Measurements from ENCODE around the gene ZNF609. TPM values are rescaled to one million over a fixed set of nuclear protein-coding genes. Genes with fewer than 3 reads are reported as not detected.

ZNF609 gene
- total and polyA plus RNA-seq, 2 of the 13 experiments (the other 11 are each of a cell fraction or from before 2014, with no cell fraction given): 8.9 to 9.9 TPM

- TF ChIP-seq HNRNPK (IDR thresholded peaks at IDR 0.05; ENCODE audit: low read depth, low read length, poor library complexity, severe bottlenecking) (no peak), MAFF (IDR thresholded peaks at IDR 0.05; ENCODE audit: low read depth, low read length) (0 out of 2 replicates have a peak, but pooled peaks have one; percentile 2), KDM5A (IDR thresholded peaks at IDR 0.05; ENCODE audit: borderline replicate concordance, low read length) (no peak), HMGXB4 (CRISPR knock-in tag; IDR thresholded peaks at IDR 0.05; ENCODE audit: borderline replicate concordance in 1 of 2, low read depth in 1 of 2) (peak in 1 of 2 experiments; percentile 56; a peak in 1 of 4 replicates), FOXO1 (CRISPR knock-in tag; IDR thresholded peaks at IDR 0.05) (no peak; the same call in 1 of the 2 replicates), HOXA5 (CRISPR knock-in tag; IDR thresholded peaks at IDR 0.05) (no peak), JDP2 (CRISPR knock-in tag; IDR thresholded peaks at IDR 0.05; ENCODE audit: borderline replicate concordance) (no peak), ETS1 (CRISPR knock-in tag; IDR thresholded peaks at IDR 0.05) (no peak), ZNF34 (CRISPR knock-in tag; IDR thresholded peaks at IDR 0.05; ENCODE audit: borderline replicate concordance) (no peak), SALL2 (CRISPR knock-in tag; IDR thresholded peaks at IDR 0.05) (no peak), ZNF136 (CRISPR knock-in tag; IDR thresholded peaks at IDR 0.05; ENCODE audit: low read depth) (no peak), ZNF318 (CRISPR knock-in tag; IDR thresholded peaks at IDR 0.05) (no peak), ZSCAN20 (CRISPR knock-in tag; IDR thresholded peaks at IDR 0.05; ENCODE audit: borderline replicate concordance) (no peak), IKZF4 (CRISPR knock-in tag; IDR thresholded peaks at IDR 0.05; ENCODE audit: borderline replicate concordance, low read depth, not compliant biosample characterization) (no peak)
Measured at GRCh38 chr15:64732156-64732860, 271.9 kb downstream of the ZNF609 start (continued).
